Measurements from ENCODE around the gene TJP2. TPM values are rescaled to one million over a fixed set of nuclear protein-coding genes. Genes with fewer than 3 reads are reported as not detected.

The TJP2 gene
- total RNA-seq, 1 experiment from 2014 or later, result 6.5 TPM

DNA sequence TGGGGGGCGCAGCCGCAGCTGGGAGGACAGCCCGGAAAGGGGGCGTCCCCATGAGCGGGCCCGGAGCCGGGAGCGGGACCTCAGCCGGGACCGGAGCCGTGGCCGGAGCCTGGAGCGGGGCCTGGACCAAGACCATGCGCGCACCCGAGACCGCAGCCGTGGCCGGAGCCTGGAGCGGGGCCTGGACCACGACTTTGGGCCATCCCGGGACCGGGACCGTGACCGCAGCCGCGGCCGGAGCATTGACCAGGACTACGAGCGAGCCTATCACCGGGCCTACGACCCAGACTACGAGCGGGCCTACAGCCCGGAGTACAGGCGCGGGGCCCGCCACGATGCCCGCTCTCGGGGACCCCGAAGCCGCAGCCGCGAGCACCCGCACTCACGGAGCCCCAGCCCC lies 47.0 kb downstream of the TJP2 start:
- DNase-seq (ENCODE audit: extremely low read depth, low read depth), result no peak

DNA sequence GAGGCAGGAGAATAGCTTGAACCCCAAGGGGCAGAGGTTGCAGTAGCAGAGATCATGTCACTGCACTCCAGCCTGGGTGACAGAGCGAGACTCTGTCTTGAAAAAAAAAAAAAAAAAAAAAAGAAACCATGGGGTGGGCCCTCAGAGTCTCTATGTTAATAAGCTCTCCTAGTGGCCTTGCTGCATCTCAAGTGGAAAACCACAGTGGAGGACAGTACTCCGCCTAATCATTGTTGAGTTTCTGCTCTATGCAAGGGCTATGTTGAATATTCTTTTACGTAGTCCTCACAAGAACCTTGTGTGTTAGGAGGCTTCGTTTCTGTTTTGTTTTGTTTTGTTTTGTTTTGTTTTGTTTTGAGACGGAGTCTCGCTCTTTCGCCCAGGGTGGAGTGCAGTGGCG lies 48.9 kb downstream of the TJP2 start:
- DNase-seq (ENCODE audit: extremely low read depth, low read depth), result no peak

DNA sequence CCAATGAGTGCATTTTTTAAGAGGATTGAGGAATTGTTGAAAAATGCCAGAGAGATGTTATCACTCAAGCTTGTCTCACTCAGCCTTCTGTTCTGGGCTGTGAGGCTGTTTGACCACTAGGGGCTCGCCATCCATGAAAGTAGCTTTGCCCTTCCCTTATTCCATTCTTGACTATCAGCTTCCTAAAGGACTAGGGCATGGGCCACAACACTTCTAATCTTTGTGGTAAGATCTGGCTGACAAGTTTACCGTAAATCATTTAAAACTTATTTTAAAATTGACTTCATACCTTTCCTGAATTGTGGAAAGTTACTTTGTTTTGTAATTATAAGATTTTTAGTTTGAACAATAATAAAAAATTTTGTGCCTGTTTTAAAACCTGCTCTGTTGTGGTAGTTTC lies 49.5 kb downstream of the TJP2 start:
- DNase-seq (ENCODE audit: extremely low read depth, low read depth), result peak; percentile 54

DNA sequence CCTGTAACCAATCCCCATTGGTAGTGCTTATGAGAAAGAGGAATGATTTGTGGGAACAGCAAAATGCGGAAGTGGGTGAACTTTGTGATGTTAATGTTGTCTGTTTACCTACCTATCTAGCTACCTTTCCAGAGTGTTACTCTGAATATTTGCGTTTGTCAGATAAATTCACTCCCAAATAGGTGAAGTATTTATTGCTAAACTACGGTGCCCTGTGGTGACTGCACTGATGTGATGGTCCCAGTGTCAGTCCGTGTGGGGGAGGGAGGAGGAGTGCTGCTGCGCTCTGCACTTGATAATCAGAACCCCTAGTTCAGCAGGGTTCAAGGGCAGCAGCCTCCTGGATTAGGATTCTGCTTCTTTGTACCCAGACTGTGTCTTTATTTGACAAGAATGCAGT lies 55.3 kb downstream of the TJP2 start:
- no peak for DNase-seq (ENCODE audit: extremely low read depth, low read depth)

DNA sequence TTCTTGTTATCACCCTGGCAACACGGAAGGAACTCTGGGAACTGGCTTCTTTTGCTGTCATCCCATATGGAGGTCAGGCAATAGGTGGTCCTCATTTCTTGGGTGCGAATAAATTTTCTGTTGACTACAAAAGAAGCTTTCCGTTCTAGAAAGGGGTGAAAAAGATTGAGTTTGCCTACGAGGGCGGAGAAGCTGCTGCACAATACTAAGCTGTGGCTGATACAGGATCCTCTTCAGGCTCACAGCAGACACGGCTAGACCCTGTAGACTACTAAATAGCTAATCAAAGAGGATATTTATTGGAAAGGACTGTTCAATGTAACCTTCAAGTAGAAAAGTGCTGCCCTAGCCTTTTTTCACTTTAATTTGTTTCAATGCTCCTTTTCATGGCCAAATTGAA lies 58.1 kb downstream of the TJP2 start:
- DNase-seq (ENCODE audit: extremely low read depth, low read depth), result no peak

DNA sequence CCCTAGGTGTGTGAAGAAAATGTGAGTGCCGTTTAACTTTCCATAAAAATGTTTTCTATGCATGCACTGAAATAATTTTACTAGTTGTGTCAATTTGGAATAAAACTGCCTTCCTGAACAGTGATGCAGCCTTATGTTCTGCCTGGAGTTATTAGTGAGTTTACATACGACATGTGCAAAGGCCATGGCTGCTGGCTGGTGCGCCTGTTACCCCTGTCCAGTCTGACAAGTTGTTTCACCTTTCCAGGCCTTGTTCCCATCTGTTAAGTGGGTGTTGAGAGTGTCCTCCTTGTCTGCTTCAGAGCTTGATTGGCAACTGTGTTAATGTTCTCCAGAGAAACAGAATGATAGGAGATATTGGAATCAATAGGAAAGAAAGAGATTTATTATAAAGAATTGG lies 60.6 kb downstream of the TJP2 start:
- no peak for DNase-seq (ENCODE audit: extremely low read depth, low read depth)

DNA sequence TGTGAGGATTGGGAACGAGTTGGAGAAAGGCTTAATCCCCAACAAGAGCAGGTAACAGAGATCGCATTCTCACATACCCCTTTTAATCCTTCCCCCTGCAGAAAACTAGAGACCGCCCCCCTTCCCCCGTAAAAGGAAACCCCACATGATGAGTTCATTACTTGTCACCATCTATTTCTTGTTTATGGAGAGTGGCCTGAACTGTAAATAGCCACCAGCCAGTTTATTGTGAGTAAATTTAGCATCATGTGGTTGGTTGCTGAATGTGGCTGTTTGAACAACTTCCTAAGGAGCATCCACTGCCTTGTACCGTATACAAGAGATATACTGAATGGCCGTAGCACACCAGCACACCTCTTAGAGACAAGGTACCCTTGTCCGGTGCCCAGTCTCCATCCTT lies 62.1 kb downstream of the TJP2 start:
- no peak for DNase-seq (ENCODE audit: extremely low read depth, low read depth)

DNA sequence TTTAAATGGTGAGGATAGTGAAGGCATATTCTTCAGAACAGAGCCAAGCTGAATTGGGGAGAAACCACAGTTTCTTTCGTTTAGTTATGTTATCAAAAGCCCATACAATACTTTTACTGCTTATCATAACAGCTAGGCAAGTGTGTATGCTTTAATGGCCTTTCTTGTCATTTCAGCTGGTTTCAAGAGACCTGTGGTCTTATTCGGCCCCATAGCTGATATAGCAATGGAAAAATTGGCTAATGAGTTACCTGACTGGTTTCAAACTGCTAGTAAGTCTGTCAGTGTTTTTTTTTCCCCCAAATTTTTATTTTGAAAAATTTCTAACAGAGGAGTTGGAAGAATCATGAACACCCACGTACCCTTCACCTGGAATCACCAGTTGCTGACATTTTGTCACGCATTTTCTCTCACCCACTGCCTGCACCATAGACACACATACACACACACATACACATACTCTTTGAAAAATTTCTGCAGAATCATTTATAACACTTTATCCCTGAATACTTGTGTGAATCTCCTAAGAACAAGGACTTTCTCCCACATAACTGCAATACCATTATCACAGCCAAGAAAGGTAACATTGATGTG lies 63.7 kb downstream of the TJP2 start:
- no peak for DNase-seq (ENCODE audit: extremely low read depth, low read depth)

DNA sequence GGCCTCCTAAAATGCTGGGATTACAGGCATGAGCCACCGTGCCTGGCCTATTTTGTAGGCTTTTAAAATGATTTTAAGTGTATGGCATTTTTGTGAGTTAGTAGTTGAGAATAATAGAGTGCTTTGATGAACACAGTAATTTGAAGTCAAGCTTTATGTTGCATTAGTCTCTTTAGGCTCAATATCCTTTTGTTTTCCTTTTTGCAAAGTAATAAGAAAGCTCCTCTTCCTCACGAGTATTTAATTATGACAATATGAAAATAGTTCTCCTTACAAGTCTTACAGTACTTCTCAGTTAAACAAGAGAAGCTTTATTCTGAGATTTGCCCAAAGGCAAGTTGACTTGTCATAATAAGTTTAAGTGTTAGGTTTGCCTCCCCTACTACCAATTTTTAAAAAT lies 69.0 kb downstream of the TJP2 start:
- DNase-seq (ENCODE audit: extremely low read depth, low read depth), result no peak

DNA sequence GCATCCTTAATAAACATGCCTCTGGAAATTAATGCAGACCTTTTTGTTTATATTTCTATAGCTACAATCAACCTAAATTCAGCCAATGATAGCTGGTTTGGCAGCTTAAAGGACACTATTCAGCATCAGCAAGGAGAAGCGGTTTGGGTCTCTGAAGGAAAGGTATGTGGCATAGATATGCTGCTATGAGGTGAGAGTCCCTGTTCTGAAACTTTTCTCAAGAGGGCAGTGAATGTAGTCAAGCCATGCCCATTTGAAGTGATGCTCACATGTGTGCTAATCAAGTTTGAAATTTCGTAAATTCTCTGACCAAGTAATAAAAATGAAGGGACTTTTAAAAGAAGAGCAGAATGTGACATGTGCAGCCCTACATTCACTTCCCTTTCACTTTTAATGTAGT lies 72.6 kb downstream of the TJP2 start:
- no peak for DNase-seq (ENCODE audit: extremely low read depth, low read depth)

DNA sequence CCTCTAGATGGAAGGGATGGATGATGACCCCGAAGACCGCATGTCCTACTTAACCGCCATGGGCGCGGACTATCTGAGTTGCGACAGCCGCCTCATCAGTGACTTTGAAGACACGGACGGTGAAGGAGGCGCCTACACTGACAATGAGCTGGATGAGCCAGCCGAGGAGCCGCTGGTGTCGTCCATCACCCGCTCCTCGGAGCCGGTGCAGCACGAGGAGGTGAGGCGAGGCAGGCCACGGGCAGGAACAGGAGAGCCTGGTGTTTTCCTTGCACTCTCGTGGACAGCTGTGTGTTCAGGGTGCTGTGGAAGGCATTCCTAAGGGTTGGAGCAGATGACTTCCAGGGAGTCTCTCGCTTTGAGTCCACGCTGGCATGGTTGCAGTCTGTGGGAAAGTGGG lies 73.9 kb downstream of the TJP2 start:
- no peak for DNase-seq (ENCODE audit: extremely low read depth, low read depth)

DNA sequence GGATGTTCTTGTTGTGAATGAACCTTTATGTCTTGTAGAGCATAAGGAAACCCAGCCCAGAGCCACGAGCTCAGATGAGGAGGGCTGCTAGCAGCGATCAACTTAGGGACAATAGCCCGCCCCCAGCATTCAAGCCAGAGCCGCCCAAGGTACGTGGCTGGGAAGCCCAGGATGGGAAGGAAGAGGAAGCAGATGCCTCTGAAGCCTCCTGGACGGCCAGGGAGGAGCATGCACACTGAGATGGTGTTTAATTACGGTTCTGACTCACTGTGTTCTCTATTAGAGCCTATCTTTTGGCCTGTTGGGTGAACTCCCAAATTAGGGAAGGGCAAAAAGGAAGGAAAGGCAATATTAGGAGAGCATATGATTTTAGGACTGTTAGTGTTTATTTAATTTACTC lies 75.3 kb downstream of the TJP2 start:
- DNase-seq (ENCODE audit: extremely low read depth, low read depth), result no peak

DNA sequence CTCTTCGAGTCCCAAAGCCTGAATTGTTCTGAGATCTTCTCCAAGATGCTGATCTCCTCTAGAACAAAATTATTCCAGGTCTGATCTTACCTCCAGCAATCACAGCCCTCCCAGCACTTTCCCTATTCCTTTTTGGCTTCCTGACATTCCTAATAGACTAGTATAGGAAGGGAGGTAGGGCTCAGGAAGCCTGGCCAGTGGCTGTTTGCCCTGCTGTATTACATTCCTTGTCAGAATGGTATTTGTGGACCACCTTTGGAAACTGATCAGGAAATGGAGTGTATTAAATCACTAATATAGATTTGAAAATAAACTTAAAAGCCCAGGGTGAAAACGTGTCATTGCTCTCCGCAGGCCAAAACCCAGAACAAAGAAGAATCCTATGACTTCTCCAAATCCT lies 76.6 kb downstream of the TJP2 start:
- DNase-seq (ENCODE audit: extremely low read depth, low read depth), result no peak

DNA sequence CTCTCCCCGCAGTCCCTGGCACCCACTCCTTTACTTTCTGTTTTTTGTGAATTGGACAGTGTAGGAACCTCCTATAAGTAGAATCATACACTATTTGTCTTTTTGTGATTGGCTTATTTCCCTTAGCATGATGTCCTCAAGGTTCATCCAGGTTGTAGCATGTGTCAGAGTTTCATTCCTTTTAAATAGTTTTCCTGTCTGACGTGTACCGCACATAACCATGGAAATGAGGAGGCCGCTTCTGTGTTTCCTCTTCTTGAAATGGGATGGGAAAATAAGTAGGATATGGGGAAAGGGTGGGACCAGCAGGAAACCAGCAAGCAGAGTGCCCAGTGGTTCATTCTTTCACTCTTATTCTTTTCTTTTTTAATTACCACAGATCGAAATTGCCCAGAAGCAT lies 78.4 kb downstream of the TJP2 start:
- DNase-seq (ENCODE audit: extremely low read depth, low read depth), result no peak

DNA sequence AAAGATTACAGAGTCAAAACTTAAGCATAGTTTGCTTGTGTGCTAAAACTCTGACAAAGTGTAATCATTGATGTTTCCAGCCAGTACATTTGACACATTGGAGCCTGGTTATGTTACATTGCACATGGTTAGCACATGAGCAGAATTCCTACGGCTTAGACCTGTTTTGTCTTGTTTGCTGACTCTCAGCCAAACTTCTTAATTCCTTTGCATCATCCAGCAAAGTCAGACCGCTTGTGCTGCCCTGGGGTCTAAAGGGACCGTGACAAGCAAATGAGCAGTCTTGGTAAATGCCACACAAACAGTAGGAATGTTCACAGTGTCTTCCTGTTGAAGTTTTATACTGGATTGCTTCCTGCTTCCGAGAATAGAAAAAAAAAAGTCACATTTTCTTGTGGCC lies 79.0 kb downstream of the TJP2 start:
- no peak for DNase-seq (ENCODE audit: extremely low read depth, low read depth)

DNA sequence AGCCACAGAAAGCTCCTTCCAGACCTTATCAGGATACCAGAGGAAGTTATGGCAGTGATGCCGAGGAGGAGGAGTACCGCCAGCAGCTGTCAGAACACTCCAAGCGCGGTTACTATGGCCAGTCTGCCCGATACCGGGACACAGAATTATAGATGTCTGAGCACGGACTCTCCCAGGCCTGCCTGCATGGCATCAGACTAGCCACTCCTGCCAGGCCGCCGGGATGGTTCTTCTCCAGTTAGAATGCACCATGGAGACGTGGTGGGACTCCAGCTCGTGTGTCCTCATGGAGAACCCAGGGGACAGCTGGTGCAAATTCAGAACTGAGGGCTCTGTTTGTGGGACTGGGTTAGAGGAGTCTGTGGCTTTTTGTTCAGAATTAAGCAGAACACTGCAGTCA lies 80.1 kb downstream of the TJP2 start:
- no peak for DNase-seq (ENCODE audit: extremely low read depth, low read depth)

DNA sequence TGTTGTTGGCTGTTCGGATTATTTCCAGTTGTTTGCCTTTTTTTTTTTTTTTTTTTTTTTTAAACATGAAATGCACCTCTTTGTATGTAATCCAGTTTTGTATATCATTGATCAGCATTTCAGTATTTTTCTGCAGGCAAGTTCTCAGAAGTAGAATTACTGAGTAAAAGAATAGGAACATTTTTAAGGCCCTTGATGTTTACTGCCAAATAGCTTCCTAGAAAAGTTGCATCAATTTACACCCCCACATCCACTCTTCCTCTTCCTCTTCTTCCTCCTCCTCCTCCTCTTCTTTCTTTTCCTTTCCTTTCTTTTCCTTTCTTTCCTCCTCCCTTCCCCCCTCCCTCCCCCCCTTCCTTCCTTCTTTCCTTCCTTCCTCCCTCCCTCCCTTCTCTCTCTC lies 81.5 kb downstream of the TJP2 start:
- DNase-seq (ENCODE audit: extremely low read depth, low read depth), result no peak

DNA sequence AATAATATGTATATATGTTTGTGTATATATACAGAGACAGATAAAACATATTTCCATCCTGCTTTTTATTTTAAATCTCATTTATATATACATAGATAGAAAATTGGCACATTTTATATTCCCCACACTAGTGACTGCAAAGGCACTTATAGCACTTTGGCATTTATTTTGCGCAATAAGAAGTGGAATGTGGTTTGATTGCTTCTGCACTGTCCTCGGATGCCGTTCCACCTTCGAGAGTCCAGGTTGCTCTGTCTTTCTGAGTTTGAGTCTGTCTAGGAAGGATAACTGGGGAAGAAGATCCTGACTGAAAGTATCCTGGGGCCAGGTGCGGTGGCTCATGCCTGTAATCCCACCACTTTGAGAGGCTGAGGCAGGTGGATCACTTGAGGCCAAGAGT lies 84.5 kb downstream of the TJP2 start:
- DNase-seq (ENCODE audit: extremely low read depth, low read depth), result no peak

DNA sequence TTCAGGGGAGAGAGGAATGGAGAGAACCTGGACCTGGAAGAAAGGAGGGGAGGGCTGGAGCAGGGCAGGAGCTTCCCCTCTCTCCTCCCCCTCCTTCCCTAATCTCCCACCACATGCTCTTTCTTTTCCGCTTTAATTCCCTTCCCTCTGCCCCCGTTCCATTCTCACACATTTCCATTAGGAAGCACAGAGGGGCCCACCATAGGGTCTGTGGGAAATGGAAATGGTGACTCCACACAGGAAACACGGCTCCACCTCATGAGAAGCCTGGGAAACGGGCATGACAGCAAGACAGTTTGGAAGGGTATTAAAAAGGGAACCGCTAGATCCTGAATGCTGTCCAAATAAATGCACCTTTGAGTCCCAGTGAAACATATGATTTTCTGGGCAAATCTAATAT lies 86.1 kb downstream of the TJP2 start:
- no peak for DNase-seq (ENCODE audit: extremely low read depth, low read depth)

DNA sequence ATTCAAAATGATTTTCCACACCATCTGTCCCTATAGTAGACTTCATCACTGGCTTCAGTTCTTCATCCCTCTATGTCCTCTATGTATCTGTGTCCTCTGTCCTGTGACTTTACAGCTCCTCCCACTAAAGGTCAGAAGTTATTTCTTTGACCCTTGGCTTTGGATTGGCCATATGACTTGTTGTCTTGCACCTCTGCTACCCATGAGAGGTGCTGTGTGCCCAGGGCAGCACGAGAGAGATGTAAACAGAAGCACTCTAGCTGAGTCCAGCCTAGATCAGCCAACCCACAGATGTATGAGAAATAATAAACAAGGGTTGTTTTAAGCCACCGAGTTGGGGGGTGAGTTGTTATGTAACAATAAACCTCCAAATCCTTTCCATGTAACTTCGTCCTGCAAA lies 87.6 kb downstream of the TJP2 start:
- no peak for DNase-seq (ENCODE audit: extremely low read depth, low read depth)

DNA sequence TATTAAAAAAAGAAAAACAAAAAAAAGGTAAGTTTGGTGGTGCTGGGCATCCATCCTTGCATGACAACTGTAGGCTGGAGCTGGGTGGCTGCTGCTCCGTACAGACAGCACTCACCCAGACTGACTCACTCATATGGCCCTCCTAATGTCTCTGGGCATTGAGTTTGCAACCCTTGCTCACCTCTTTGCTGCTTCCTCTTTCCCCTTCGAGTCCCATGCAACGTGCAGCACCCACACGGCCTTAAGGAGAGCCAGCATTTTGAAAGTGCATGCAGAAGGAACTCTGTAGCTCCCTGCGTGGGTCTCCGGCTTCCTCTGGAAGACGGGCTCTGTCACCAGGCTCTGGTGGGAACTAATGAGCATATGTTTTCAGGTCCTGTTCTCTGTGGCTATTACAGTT lies 90.4 kb downstream of the TJP2 start:
- no peak for DNase-seq (ENCODE audit: extremely low read depth, low read depth)

DNA sequence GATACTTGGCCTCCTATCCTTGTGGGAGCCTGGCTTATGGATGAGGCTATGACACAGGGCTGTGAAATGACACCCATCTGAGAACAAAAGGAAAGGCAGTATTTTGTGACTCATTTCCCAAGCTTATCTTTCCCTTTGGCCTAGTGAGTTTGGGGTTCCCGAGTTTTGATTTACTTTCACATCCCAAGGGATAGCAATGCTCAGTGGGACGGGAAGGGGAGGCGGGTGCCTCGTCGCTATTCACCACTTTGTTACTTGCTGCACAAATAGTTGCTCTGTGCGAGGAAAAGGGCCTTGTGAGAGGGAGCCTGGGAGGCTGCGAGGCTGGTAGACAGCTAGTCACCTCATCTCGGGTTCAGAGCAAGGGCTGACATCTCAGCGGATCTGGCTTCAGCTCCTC lies 91.8 kb downstream of the TJP2 start:
- peak; percentile 64 for DNase-seq (ENCODE audit: extremely low read depth, low read depth)

DNA sequence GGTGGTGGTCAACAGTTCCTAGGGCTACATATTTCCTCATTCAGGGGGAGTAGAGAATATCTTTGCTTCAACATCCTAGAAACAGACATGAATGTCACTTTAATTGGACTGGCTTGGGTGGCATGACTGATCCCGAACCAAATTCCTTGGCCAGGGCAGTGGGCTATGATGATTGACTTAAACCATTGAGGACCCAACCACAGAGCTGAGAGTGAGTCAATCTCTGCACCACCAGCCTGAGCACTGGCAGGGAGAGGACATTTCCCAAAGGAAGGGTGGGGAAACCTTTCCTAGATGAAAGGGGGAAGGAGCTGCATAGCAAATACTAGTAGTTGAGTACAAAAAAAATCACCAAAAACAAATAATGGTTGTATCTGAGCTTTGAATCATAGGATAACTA lies 98.1 kb downstream of the TJP2 start:
- DNase-seq (ENCODE audit: extremely low read depth, low read depth), result no peak

DNA sequence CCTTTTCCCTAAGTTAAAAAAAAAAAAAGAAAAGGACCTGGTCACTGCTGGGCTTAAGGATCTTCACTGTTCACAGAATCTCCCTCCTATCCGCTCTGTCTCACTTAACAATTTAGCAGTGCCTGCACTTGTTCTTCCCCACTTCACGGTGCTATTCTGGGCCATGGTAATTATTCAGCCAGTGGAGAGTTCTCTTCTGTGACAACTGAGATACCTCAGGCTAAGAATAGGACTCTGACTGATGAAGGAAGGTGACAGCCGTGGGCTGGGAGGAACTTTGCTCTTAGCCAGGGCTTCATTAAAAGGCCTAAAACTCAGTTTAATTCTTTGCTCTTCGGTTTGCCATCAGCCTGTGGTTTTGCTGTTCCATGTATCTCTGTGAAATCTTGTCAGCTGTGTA lies 99.1 kb downstream of the TJP2 start:
- DNase-seq (ENCODE audit: extremely low read depth, low read depth), result no peak

Data from NCI-H460 (cell line).